Gastroesophageal sphincter (tissue), 3 donors: ENCODE data around the gene TESK2.

Experiments used
- CTCF ChIP-seq, 4 experiments: fragments of 200-600 bp in 2 of 4; fragments of 450-650 bp in 2 of 4; sonication (generic) in 1 of 4; IDR thresholded peaks; one replicate each; pipeline ENCODE4 v1.5.1; 2017 to 2019; ENCODE audit warnings: antibody characterized with exemption in 4 of 4, mild to moderate bottlenecking in 2 of 4, moderate library complexity in 2 of 4
- POLR2A ChIP-seq, 2 donors: fragments of 450-650 bp; IDR thresholded peaks; one replicate each; pipeline ENCODE4 v1.6.1; 2017; ENCODE audit warnings: antibody characterized with exemption in 2 of 2, mild to moderate bottlenecking in 2 of 2, moderate library complexity in 1 of 2

GRCh38 chr1:45306319-45306718 lies 184.6 kb downstream of the TESK2 start:
- no peak for TF ChIP-seq CTCF (IDR thresholded peaks at IDR 0.05)
- no peak for TF ChIP-seq POLR2A (IDR thresholded peaks at IDR 0.05)
